HG02884 (cell line): ENCODE measurements around the gene ASPM.
A peak's percentile ranks its signal among the peaks of the same experiment; 100 is the strongest.
"Not testable (repeated sequence)": the region's sequence is repeated elsewhere in the genome, so short reads cannot be mapped to it uniquely, and the experiment has no call there.

Experiments used
- ATAC-seq: cut with Tn5 transposase; IDR thresholded peaks from one replicate; pipeline ENCODE4 v1.9.1; 2021; ENCODE audit warnings: mild to moderate bottlenecking, moderate library complexity; ENCODE audit not compliant: unreplicated experiment

ASPM gene

DNA sequence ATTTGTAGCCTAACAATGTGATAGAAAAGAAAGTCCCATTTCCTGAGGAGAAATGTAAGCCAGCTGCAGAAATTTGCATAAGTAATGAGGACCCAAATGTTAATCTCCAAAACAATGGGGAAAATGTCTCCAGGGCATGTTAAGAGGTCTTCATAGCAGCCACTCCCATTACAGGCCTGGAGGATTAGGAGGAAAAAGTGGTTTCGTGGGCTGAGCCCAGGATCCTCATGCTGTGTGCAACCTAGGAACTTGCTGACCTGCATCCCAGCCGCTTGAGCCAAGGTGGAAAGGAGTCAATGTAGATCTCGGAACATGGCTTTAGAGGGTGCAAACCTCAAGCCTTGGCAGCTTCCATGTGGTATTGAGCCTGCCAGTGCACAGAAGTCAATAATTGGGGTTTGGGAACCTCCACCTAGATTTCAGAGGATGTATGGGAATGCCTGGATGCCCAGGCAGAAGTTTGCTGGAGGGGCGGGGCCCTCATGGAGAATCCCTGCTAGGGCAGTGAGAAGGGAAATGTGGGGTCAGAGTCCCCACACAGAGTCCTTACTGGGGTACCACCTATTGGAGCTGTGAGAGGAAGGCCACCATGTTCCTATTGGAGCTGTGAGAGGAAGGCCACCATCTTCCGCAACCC lies 65.2 kb downstream of the ASPM start:
- no peak for ATAC-seq

DNA sequence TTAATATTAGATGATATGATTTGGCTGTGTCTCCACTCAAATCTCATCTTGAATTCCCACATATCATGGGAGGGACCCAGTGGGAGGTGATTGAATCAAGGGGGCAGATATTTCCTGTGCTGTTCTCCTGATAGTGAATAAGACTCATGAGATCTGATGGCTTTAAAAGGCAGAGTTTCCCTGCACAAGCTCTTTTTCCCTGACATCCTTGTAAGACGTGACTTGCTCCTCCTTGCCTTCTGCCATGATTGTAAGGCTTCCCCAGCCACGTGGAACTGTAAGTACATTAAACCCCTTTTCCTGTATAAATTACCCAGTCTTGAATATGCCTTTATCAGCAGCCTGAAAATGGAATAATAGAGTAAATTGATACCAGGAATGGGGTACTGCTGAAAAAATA lies 66.1 kb downstream of the ASPM start:
- ATAC-seq, result no peak

DNA sequence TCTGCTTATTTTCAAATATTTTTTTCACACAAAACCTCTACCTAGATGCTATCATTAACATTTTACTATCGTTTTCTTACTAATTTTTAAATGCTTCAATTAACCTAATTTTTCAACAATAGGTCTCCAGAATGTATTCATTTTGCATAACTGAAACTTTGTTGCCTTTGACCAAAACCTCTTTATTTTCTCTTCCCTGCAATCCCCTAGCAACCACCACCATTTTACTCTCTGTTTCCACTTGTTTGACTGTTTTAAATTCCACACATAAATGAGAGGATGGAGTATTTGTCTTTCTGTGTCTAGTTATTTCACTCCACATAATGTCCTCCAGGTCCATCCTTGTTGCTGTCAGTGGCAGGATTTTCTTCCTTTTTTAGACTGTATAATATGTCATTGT lies 69.9 kb downstream of the ASPM start:
- no peak for ATAC-seq

DNA sequence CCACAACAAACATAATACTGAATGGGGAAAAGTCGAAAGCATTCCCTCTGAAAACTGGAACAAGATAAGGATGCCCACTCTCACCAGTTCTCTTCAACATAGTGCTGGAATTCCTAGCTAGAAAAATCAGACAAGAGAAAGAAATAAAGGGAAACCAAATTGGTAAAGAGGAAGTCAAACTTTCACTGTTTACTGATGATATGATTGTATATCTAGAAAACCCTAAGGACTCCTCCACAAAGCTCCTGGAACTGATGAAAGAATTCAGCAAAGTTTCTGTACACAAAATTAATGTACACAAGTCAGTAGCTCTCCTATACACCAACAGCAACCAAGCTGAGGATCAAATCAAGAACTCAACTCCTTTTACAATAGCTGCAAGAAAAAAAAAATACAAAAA lies 72.5 kb downstream of the ASPM start:
- ATAC-seq, result no peak

DNA sequence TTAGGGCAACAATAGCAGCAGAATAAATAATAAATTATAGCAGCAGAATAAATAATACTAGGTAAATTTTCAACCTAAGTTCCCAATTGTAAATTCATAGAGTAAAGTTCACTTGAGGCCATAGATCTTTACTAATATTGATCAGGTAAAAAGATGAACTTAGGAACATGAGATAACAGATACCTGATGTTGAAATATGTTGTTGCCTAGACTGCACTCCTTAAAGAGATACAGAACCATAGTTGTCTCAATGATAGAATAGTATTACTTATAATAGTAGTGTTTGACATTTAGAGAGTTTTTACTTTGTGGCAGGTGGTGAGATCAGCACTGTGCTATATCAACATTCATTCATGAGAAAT lies 79.0 kb downstream of the ASPM start:
- ATAC-seq, result no peak

DNA sequence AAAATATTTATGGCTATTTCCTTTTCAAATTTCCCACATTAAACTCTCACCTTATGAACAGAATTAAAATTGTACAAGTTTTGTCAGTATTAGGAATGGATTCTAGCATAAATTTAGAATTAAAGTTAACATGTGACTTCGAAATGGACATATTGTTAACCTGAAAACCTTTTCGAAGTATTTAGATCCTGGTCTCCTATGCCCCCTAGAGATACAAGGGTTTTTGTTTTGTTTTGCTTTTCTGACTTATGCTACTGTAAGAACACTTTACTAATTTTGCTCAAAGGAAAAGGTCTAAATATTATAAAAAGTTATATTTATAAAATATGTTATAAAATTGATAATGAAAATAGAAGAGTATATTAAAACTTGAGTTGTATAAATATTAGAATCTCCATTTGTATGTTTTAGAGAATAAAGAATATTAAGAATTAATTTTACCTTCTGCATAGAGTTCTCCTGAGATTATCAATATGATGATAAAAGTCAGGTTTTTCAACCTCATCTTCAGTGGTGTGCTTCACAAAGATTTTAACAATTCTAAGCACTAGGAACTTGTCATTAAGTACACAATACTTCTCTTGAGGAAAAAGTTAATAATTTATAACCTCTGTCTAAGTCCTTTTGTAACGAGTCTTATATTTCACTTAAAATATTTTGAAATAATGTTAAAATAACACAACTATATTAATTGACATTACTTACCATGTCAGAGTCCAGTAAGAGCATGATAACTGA lies 79.6 kb downstream of the ASPM start, which contains the start of gene F13B:
Gene F13B (minus strand): TSS at position 542 of the 738 bp plus-strand sequence. CDS start 37 bp downstream, at position 505.
- ATAC-seq, result no peak

DNA sequence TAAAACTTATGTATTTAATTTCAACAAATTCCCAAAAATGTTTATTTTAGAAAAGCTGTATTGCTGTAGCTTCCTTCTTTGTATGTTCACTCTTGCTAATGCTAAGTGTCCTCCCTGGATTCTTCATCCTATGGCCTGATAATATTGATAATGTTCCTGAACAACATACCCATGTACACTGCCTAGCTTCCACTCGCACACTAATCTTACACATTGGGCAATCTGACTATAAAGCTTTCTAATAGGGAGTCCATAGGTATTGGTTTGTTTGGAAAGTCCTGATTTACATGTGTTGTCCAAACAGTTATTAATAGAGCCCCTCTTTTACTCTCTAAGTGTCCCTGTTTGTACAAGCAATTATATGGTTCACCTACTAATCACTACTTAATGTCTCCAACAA lies 80.2 kb downstream of the ASPM start:
- ATAC-seq, result no peak

DNA sequence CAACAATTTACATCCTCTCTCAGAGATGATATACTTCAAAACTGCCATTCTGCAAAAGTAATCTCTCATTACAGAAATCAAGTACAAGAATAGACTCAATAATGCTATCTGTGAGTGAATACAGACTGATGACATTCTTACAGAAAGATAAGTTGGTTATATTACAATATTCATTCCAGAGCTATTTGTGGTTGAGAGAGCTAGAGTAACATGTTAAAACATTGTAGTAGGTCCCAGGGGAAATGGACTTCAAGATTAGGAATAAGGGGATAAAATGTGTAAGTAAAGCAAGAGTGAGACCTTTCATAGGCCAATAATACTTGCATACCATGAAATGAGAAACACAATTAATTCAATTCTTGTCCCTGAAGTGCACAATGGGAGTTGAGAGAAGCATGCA lies 80.9 kb downstream of the ASPM start:
- no peak for ATAC-seq

DNA sequence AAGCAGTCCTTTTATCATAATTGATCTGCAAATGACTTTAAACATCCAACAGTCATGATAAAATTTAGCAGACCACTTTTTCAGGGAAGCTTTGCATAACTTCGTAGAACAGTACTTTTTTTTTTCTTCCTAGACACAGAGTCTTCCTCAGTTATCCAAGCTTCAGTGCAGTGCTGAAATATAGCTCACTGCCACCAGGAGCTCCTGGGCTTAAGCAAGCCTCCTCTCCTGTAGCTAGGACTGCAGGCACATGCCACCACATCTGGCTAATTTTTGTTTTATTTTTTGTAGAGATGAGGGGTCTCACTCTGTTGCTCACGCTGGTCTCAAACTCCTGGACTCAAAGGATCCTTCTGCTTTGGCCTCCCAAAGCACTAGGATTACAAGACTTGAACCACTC lies 83.3 kb downstream of the ASPM start:
- peak; percentile 19 for ATAC-seq

DNA sequence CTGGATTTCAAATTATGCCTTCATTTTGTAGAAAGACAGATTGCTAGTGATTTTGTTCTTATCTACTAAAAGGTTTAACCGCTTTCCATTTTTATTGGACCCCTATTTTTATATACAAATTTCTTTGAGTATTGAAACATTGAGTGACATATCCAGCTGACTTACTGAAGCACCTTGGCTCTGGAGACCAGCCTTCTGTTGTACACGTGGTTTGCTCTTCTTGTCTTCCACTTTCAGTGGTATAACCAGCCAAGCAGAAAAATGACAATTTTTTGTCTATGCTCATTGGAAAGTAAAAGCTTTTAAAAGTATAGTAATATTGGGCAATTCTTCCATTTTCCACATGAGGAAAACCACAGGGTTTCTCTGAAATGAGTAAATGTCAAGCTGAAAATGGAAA lies 83.8 kb downstream of the ASPM start:
- peak; percentile 89 for ATAC-seq

DNA sequence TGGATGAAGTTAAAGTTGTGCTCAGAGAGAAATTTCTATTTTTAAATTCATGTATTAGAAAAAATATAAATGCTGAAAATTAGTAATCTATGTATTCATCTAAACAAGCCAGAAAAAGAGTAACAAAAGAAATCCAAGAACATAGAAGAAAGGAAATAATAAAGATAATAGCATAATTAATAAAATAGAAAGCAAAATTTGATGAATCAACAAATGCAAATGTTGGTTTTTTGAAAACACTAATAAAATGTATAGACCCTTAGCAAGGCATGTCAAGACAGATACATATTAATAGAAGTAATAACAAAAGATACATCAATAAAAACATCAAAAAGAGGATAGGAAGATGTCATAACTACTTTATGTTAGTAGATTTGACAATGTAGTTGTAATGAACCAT lies 97.4 kb downstream of the ASPM start:
- ATAC-seq, result no peak

DNA sequence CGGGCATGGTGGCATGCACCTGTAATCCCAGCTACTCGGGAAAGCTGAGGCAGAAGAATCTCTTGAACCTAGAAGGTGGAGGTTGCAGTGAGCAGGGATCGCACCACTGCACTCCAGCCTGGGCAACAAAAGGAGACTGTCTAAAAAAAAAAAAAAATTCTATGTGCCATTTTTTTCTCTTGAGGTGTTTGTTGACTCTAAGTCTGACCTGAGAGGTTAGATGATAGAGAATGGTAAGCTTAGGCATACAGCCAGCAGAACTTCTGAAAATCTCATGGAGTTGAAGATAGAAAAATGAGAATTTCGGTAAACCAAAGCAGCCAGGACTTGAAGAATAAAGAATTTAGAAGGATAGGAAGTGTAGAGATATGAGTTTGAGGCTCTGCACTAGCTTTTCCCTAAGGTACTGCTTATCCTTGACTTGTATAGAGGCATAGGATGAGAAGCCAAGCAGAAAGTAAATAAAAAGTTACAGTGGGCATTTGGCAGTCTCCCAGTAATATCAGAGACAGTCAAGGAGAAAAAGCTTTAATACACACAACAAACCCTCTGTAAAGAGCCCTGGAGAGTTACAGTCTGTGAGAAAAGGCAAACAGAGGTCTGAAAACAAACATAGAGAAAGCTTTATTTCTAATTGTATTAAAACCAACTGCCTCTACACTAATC lies 103.7 kb downstream of the ASPM start:
- no peak for ATAC-seq

DNA sequence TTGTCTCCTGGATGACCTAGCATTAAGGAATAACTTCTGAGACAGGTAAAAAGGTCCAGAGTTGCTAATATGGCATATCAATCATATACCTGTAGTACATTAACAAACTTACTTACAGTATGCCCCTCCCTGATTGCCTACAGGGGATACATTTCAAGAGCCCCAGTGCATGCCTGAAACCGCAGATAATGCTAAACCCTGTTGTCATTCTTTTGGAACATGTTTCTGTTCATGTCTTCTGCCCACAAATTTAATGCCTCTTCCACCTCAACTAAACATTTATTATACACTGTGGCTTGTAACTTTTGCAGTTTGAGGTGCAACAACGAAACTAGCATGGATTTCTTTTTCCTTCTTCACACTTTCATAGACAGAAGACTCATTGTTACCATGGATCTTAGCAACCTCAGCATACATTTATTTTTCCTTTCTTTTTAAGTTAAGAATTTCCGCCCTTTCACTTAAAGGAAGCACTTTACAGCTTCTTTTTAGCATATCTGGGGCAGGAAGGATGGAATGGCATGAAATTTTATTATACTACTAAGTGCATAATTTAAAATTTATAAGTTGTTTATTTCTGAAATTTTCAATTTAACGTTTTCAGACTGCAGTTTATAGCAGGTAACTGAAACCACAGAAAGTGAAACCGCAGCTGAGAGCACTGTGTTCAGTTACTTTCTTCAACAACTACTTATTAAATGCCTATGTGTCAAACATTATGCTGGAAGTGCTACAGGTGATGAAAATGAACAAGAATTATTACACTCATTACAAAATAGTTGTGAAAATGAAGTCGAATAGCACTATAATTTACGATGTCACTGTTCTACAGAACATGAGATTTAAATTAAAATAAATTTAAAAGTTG lies 104.7 kb downstream of the ASPM start:
- no peak for ATAC-seq

DNA sequence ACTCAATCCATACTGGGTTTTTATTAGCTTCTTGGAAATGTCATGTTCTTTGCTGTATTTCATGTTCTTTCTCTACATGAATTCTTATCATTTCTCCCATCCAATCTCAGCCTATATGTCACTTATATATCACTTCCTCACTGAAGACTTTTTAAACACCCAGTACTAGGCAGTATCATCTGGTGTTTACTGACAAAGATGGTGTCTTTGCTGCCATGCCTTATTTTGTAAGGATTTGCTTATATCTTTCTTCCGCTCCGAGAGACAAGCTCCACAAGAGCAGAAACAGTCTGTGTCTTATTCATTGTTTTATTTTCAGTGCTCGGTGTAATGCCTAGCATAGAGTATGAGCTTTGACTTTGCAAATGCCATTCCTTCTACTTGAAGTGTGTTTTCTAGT lies 109.6 kb downstream of the ASPM start:
- ATAC-seq, result no peak

DNA sequence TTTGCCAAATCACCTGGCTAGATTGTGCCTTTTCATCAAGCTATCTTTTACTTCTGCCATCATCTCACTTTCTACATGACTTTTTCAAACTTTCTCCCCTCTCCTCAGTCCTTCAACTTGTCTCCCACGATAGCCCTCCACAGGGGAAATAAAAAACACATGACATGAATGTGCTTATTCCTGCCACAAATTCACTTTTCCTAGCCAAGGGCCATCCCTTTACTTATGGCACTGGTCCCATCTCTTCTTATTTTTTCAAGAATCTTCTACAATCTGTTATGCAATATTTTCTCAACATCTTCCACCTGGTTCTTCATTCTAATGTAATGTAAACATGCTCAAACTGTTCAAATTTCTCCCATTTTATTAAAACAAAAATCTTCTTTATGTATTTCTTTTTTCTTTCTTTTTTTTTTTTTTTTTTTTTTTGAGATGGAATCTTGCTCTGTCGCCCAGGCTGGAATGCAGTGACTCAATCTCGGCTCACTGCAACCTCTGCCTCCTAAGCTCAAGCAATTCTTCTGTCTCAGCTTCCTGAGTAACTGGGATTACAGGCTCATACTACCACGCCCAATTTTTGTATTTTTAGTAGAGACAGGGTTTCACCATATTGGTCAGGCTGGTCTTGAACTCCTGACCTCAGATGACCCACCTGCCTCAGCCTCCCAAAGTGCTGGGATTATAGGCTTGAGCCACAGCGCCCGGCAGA lies 111.7 kb downstream of the ASPM start:
- not testable (repeated sequence) for ATAC-seq
